Naive thymus-derived CD4-positive, alpha-beta T cell (primary cell): ENCODE measurements around the gene CCDC92B. TPM values are rescaled to one million over a fixed set of nuclear protein-coding genes. Genes with fewer than 3 reads are reported as not detected.

ENCODE experiments used
- microRNA-seq: library from miRNA; unstranded; fragments of <30 nt; microRNA quantifications from one replicate; pipeline ENCODE4 v1.2.0, GENCODE V29; 2022; ENCODE audit warnings: borderline microRNAs expressed
- polyA plus RNA-seq, 2 donors: library from polyadenylated mRNA; unstranded; fragments of 300-500 nt; fragmentation: Illumina TruSeq; gene quantifications; one replicate each; pipeline ENCODE4 v1.2.3, GENCODE V29; 2021
- total RNA-seq, 6 experiments: library from RNA in 5 of 6; stranded (reverse) in 5 of 6; gene quantifications; 1 replicate in 5 of 6; 2 replicates in 1 of 6; pipeline ENCODE4 v1.2.3 and lab custom pipeline; 2021 to 2026

The CCDC92B gene
- total and polyA plus RNA-seq, 7 experiments from 2014 or later: 0.12 to 0.54 (median 0.22) TPM; not detected in 2

Small RNA genes within 50 kb of the gene (microRNA-seq; reads per million reads assigned to microRNA genes)
- gene MIR1253 (not detected), gene MIR6776 (not detected)

Other genes starting within 250 kb of the CCDC92B start
- 10 to 100 TPM; 33.5 to 67.7 (median 52.7) TPM for gene METTL16, start 237.8 kb downstream of the CCDC92B start, total RNA-seq
- gene METTL16, start 237.8 kb downstream of the CCDC92B start, polyA plus RNA-seq: 10 to 100 TPM; 21.0 to 31.4 TPM
- gene PAFAH1B1, start 156.0 kb downstream of the CCDC92B start, total RNA-seq: 100 to 1,000 TPM; 112 to 156 (median 140) TPM
- 10 to 100 TPM; 15.8 to 16.8 TPM for gene PAFAH1B1, start 156.0 kb downstream of the CCDC92B start, polyA plus RNA-seq
- 10 to 100 TPM; 34.6 to 71.1 (median 48.8) TPM for gene CLUH, start 37.9 kb downstream of the CCDC92B start, total RNA-seq
- gene CLUH, start 37.9 kb downstream of the CCDC92B start, polyA plus RNA-seq: 10 to 100 TPM in 1 of 2 donors, 1 to 10 TPM in 1; 4.9 to 15.3 TPM
- 10 to 100 TPM in 3 of 5 experiments, 1 to 10 TPM in 1, under 1 TPM in 1; 0.54 to 95.6 (median 20.8) TPM for gene RAP1GAP2, start 46.8 kb upstream of the CCDC92B start, total RNA-seq
- gene RAP1GAP2, start 46.8 kb upstream of the CCDC92B start, polyA plus RNA-seq: 1 to 10 TPM; 2.3 to 2.6 TPM